NCI-H146 (cell line): ENCODE results near the gene BTN1A1.
A peak's percentile ranks its signal among the peaks of the same experiment; 100 is the strongest.
"Not testable (repeated sequence)": the region's sequence is repeated elsewhere in the genome, so short reads cannot be mapped to it uniquely, and the experiment has no call there.

Experiments used
- DNase-seq: peaks from one replicate; lab custom pipeline; 2025; lab: John Stamatoyannopoulos, UW

The BTN1A1 gene

DNA sequence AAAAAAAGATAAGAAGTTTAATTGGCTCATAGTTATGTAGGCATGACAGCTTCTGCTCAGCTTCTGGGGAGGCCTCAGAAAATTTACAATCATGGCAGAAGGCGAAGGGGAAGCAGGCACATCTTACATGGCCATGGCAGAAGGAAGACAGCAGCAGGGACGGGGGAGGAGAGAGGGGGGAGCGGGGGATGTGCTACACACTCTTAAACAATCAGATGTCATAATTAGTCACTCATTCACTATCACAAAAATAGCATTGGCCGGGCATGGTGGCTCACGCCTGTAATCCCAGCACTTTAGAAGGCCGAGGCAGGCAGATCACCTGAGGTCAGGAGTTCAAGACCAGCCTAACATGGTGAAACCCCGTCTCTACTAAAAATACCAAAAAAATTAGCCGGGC, 10.9 kb downstream of the BTN1A1 start:
- DNase-seq, result not testable (repeated sequence)

DNA sequence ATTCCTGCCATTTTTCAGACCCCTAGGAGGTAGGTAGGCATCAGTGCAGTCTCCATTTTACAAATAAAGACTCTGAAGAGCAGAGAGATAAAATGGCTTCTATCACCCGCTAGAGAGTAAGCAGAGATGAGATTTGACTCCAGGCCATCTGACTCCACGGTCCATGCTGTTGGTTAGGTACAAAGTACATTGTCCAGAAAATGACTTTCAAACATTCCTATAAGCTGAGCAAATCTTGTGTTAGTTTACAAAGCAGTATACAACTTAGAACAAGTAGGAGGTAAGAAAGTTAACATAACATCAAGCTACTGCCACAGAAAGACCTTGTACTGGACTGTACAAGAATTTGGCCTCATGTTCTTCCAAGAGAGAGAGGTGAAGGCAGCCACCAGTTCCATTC, 14.9 kb downstream of the BTN1A1 start:
- DNase-seq, result no peak

DNA sequence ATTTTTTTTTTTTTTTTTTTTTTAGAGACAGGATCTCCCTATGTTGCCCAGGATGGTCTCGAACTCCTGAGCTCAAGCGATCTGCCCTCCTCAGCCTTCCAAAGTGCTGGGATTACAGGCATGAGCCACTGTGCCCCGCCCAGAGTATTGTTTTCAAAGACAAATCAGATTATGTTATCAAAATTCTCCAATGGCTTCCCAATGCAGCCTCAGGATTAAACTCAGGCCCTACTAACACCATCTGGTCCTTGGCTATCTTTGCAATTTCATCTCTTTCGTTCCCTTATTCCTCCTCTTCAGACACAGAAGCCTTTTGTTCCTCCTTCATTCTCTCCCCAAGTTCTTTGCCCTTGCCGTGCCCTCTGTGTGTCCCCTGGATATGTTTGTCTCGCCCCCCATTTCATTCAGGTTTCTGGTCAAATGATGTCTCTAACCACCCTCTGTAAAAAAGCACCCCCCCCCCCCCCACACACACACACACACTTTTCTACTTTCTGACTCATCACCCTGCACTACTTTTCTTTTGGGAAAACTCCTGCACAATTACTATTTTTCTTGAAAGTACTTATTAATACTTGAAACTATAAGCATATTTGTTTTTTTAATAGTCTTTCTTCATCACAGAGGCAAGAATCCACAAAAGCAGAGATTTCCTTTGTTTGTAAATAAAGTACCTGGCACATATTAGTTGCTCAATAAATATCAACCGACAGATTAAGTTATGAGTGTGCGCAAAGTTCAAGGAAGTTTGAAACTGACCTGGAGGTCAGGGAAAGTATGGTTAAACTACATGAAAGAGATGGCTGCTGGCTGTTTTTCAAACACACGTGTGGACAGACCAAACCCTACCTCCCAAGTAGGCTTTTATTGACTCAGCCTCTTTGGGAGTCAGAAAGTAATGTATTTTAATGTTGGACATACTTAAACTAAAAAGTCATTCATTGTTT, 16.7 kb downstream of the BTN1A1 start:
- no peak for DNase-seq

GRCh38 chr6:26519359-26519758, 19.3 kb downstream of the BTN1A1 start:
- no peak for DNase-seq

DNA sequence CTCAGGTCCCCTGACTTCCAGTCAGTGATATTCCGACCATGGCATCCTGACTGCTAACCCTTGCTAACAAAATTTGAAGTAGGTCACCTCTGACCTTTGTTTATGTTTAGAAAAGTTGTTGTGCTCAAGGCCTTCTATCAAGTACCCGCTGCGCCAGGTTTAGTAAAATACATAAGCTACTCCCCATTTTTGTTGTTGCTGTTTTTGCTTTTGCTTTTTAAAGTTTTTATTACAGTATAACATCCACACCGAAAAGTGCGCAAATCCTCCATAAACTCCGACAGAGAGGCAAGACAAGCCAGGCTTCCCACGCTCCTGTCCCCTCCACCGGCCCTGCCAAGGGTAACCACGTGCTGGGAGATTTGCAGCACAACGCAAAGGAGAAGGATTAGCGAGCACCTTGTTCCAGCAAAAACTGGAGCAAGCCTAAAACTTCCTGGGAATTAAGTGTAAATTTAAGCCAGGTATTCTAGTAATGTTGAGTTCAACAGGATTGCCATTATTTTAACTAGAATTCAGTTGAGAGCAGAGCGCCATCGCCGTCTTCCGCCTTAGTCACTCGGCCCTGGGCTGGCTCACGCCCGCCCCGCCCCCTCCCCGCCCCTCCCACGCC, 20.2 kb downstream of the BTN1A1 start:
- DNase-seq, result peak; percentile 73

- peak; percentile 86 for DNase-seq
Observed at GRCh38 chr6:26520850-26521599, 20.9 kb downstream of the BTN1A1 start.

GRCh38 chr6:26521600-26522391, 21.7 kb downstream of the BTN1A1 start:
- DNase-seq, result peak; percentile 85

- peak; percentile 25 for DNase-seq
Observed at GRCh38 chr6:26522486-26523228, 22.6 kb downstream of the BTN1A1 start.

DNA sequence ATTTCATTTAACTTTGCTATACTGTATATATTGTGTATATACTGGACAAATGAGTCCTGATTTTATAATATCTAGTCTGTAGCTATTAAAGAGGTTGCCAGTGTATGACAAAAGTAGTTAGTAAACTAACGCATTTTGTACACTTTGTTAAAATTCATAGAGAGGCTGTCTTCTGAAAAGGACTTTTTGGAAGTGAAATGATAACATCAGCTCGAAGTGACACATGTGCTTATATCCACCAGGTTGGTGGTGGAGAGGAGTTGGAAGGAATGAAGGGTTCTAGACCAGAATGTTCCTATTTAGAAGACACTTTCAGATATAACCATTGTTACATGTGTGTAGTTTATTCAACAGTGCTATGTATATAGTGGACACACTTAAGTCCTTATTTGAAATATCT, 24.2 kb downstream of the BTN1A1 start:
- not testable (repeated sequence) for DNase-seq

GRCh38 chr6:26524722-26525370, 24.7 kb downstream of the BTN1A1 start:
- DNase-seq, result no peak

DNA sequence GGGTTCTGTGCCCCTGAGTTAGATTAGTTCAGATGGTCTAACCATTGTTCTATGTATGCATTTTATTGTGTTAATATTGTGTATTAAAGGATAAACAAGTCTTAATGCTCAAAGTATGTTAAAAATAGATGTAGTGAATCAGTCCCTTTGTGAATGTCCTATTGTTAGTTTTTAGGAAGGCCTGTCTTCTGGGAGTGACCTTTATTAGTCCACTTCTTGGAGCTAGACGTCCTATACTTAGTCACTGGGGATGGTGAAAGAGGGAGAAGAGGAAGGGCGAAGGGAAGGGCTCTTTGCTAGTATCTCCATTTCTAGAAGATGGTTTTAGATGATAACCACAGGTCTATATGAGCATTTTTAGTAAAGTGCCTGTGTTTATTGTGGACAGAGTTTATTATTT, 25.7 kb downstream of the BTN1A1 start:
- no peak for DNase-seq

DNA sequence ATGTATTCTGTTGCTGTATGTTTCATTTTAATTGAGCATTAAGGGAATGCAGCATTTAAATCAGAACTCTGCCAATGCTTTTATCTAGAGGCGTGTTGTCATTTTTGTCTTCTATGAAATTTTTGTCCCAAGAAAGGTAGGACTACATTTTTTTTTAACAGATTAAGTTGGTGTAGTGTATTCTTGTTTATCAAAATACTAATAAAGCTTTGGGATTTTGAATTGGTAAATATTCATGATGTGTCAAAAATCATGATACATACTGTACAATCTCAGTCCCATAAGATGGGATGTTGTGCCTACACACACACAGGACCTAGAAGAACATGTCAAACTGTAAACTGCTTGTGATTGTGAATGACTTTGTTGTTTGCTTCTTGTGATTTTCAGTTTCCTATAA, 26.8 kb downstream of the BTN1A1 start:
- no peak for DNase-seq

- DNase-seq, result no peak
Observed at GRCh38 chr6:26530203-26530602, 30.1 kb downstream of the BTN1A1 start.

GRCh38 chr6:26531897-26532296, 31.8 kb downstream of the BTN1A1 start:
- DNase-seq, result no peak

- DNase-seq, result peak; percentile 87
Observed at GRCh38 chr6:26532699-26533531, 32.8 kb downstream of the BTN1A1 start.

DNA sequence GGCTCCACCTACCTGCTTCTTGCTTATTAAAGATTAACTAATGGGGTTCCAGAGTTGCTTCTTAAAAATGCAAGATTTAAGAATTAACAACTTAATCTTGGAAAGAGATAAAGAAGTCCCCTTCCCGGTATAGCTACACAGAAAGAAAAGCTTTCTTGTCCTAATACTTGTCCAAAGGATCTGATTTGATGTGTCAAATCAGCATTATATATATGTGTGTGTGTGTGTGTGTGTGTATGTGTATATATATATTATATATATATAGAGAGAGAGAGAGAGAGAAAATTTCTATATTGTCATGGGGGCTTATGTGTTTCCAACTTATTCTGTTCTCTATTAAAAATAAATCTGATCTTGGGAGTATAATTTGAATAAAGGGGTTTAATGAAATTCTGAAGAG, 33.4 kb downstream of the BTN1A1 start:
- DNase-seq, result no peak

- peak; percentile 26 for DNase-seq
Observed at GRCh38 chr6:26534681-26535465, 34.8 kb downstream of the BTN1A1 start.

- DNase-seq, result peak; percentile 52
Observed at GRCh38 chr6:26536571-26537159, 36.6 kb downstream of the BTN1A1 start.
